Measurements from ENCODE around the gene GSE1.

Gene GSE1

GRCh38 chr16:85650844-85651628 is 37.9 kb downstream of the GSE1 start:
- DNase-seq = no peak

- no peak for DNase-seq
Measured at GRCh38 chr16:85651629-85652430, 38.7 kb downstream of the GSE1 start.

- DNase-seq = no peak
Measured at GRCh38 chr16:85652431-85653221, 39.5 kb downstream of the GSE1 start.

GRCh38 chr16:85653290-85653891 is 40.3 kb downstream of the GSE1 start:
- no peak for DNase-seq

- no peak for DNase-seq
Measured at GRCh38 chr16:85654251-85655095, 41.4 kb downstream of the GSE1 start.

GRCh38 chr16:85655216-85656129 is 42.4 kb downstream of the GSE1 start:
- no peak for DNase-seq

GRCh38 chr16:85656351-85657266 is 43.5 kb downstream of the GSE1 start:
- DNase-seq = no peak

- no peak for DNase-seq
Measured at GRCh38 chr16:85657267-85657650, 44.1 kb downstream of the GSE1 start.

GRCh38 chr16:85657996-85658395 is 44.9 kb downstream of the GSE1 start:
- no peak for DNase-seq

- no peak for DNase-seq
Measured at GRCh38 chr16:85658504-85659326, 45.6 kb downstream of the GSE1 start.

GRCh38 chr16:85659336-85659735 is 46.2 kb downstream of the GSE1 start:
- no peak for DNase-seq

- DNase-seq = peak in 3 of 4 experiments; percentile 42 to 49 (median 45)
Measured at GRCh38 chr16:85659805-85660511, 46.8 kb downstream of the GSE1 start.

- DNase-seq = no peak
Measured at GRCh38 chr16:85660843-85661739, 48.0 kb downstream of the GSE1 start.

- DNase-seq = no peak
Measured at GRCh38 chr16:85661740-85662481, 48.8 kb downstream of the GSE1 start.

- no peak for DNase-seq
Measured at GRCh38 chr16:85662482-85662812, 49.3 kb downstream of the GSE1 start.
